ENCODE measurements around the gene DHX9.

Gene DHX9

GRCh38 chr1:182795563-182796228 lies 43.5 kb upstream of the DHX9 start:
- TF ChIP-seq TAF1 (IDR thresholded peaks at IDR 0.05; ENCODE audit: borderline replicate concordance, insufficient read depth, low read length) (no peak), POLR2AphosphoS5 (IDR thresholded peaks at IDR 0.05; ENCODE audit: low read depth, low read length) (no peak), REST (IDR thresholded peaks at IDR 0.05; ENCODE audit: insufficient read depth in 1 of 2, low read depth in 2 of 2, low read length in 2 of 2) (no peak), FOXP2 (optimal IDR thresholded peaks at IDR 0.05; ENCODE audit: borderline replicate concordance, extremely low read depth, extremely low read length, insufficient read depth) (no peak), SIN3A (IDR thresholded peaks at IDR 0.05; ENCODE audit: borderline replicate concordance, insufficient read depth, low read length) (no peak)

GRCh38 chr1:182802006-182802803 lies 36.9 kb upstream of the DHX9 start:
- no peak for TF ChIP-seq REST (IDR thresholded peaks at IDR 0.05; ENCODE audit: insufficient read depth in 1 of 2, low read depth in 2 of 2, low read length in 2 of 2)

- TF ChIP-seq FOXP2 (optimal IDR thresholded peaks at IDR 0.05; ENCODE audit: borderline replicate concordance, extremely low read depth, extremely low read length, insufficient read depth) (no peak), SIN3A (IDR thresholded peaks at IDR 0.05; ENCODE audit: borderline replicate concordance, insufficient read depth, low read length) (no peak), TAF1 (IDR thresholded peaks at IDR 0.05; ENCODE audit: borderline replicate concordance, insufficient read depth, low read length) (no peak), REST (IDR thresholded peaks at IDR 0.05; ENCODE audit: insufficient read depth in 1 of 2, low read depth in 2 of 2, low read length in 2 of 2) (no peak), POLR2AphosphoS5 (IDR thresholded peaks at IDR 0.05; ENCODE audit: low read depth, low read length) (no peak)
Observed at GRCh38 chr1:182803846-182804245, 35.3 kb upstream of the DHX9 start.

GRCh38 chr1:182806015-182806678 lies 33.0 kb upstream of the DHX9 start:
- no peak for TF ChIP-seq POLR2AphosphoS5 (IDR thresholded peaks at IDR 0.05; ENCODE audit: low read depth, low read length)
- no peak for TF ChIP-seq TAF1 (IDR thresholded peaks at IDR 0.05; ENCODE audit: borderline replicate concordance, insufficient read depth, low read length)
- TF ChIP-seq REST (IDR thresholded peaks at IDR 0.05; ENCODE audit: insufficient read depth in 1 of 2, low read depth in 2 of 2, low read length in 2 of 2) = no peak
- no peak for TF ChIP-seq FOXP2 (optimal IDR thresholded peaks at IDR 0.05; ENCODE audit: borderline replicate concordance, extremely low read depth, extremely low read length, insufficient read depth)
- no peak for TF ChIP-seq SIN3A (IDR thresholded peaks at IDR 0.05; ENCODE audit: borderline replicate concordance, insufficient read depth, low read length)
